ENCODE measurements around the gene SNRPB. TPM values are rescaled to one million over a fixed set of nuclear protein-coding genes. Genes with fewer than 3 reads are reported as not detected.

Gene SNRPB
- total RNA-seq, 1 donor from 2014 or later, result 193 TPM

DNA sequence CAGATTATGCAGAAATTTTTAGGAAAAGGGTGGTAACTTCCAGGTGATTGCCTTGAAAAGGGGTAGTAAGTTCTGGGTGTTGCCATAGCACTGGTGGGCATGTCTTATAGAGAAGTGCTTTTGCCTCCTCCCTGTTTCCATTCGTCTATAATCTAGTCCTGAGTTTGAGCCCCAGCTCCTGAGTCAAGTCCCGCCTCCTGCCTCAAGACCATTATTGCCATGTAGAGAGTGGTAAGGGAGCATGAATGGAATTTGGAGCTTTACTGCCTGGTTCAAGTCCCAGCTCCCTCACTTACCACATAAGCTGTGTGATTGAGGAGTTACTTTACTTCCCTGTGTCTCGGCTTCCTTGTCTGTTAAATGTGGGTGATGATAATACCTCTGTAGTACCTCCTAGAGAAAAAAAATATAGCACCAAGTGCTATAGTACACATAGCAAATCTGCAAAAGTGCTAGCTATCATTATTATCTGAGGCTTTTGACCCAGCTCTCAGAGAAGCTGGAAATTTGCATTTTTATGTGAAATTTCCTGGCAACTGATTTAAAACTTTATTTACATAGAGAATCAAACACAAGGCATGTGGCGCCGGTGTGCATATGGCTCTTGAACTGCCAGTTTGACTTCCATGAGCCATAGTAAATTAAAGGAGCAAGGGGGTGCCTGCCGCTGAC is 53.9 kb downstream of the SNRPB start:
- no peak for DNase-seq (ENCODE audit: extremely low spot score, unreplicated experiment)
- H3K4me3 Mint-ChIP-seq, result no peak overlapping the region
- peaks cover 28% of the 10 kb centered on the region for H3K27me3 Mint-ChIP-seq
- no peaks in the 10 kb centered on the region for H3K9me3 Mint-ChIP-seq
- no peaks in the 10 kb centered on the region for H3K4me1 Mint-ChIP-seq (ENCODE audit: unreplicated experiment)
- no peak overlapping the region for H3K27ac Mint-ChIP-seq
- TF ChIP-seq, protein P1, sequence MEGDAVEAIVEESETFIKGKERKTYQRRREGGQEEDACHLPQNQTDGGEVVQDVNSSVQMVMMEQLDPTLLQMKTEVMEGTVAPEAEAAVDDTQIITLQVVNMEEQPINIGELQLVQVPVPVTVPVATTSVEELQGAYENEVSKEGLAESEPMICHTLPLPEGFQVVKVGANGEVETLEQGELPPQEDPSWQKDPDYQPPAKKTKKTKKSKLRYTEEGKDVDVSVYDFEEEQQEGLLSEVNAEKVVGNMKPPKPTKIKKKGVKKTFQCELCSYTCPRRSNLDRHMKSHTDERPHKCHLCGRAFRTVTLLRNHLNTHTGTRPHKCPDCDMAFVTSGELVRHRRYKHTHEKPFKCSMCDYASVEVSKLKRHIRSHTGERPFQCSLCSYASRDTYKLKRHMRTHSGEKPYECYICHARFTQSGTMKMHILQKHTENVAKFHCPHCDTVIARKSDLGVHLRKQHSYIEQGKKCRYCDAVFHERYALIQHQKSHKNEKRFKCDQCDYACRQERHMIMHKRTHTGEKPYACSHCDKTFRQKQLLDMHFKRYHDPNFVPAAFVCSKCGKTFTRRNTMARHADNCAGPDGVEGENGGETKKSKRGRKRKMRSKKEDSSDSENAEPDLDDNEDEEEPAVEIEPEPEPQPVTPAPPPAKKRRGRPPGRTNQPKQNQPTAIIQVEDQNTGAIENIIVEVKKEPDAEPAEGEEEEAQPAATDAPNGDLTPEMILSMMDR (conservative IDR thresholded peaks at IDR 0.05), result no peak
- no peaks in the 10 kb centered on the region for H3K36me3 Mint-ChIP-seq

Other genes starting within 250 kb of the SNRPB start
- gene TGM3, start 174.8 kb downstream of the SNRPB start, total RNA-seq (ENCODE audit: low replicate concordance), result 1.4 and 1.5 TPM in 2 replicates
- gene TGM6, start 89.9 kb downstream of the SNRPB start, total RNA-seq (ENCODE audit: low replicate concordance), result not detected in 2 replicates
- 10.0 and 16.6 TPM in 2 replicates for gene ZNF343, start 38.1 kb upstream of the SNRPB start, total RNA-seq (ENCODE audit: low replicate concordance)
- gene TMC2, start 65.8 kb upstream of the SNRPB start, total RNA-seq (ENCODE audit: low replicate concordance), result not detected in 2 replicates
- 203 and 364 TPM in 2 replicates for gene NOP56, start 181.8 kb upstream of the SNRPB start, total RNA-seq (ENCODE audit: low replicate concordance)
- gene IDH3B, start 193.4 kb upstream of the SNRPB start, total RNA-seq (ENCODE audit: low replicate concordance), result 85.6 and 101 TPM in 2 replicates
- gene EBF4, start 222.0 kb upstream of the SNRPB start, total RNA-seq (ENCODE audit: low replicate concordance), result 11.4 and 17.9 TPM in 2 replicates

Measured in type B pancreatic cell (in vitro differentiated cells).